HepG2 (cell line): ENCODE measurements around the gene SMIM8. TPM values are rescaled to one million over a fixed set of nuclear protein-coding genes. Genes with fewer than 3 reads are reported as not detected.

Experiments
- CENPBD1 ChIP-seq: sonication (generic); formaldehyde crosslinking; IDR thresholded peaks from 2 replicates; pipeline ENCODE4 v1.8.0; 2022; ENCODE audit warnings: missing genetic modification reagents, low read depth, mild to moderate bottlenecking, borderline replicate concordance
- MIXL1 ChIP-seq: IDR thresholded peaks from 2 replicates; pipeline ENCODE4 v1.6.1; 2016
- MLXIP ChIP-seq: sonication (generic); formaldehyde crosslinking; IDR thresholded peaks from 2 replicates; pipeline ENCODE4 v1.9.0; 2021; ENCODE audit warnings: missing genetic modification reagents, borderline replicate concordance
- MYPOP ChIP-seq: sonication (generic); formaldehyde crosslinking; IDR thresholded peaks from 2 replicates; pipeline ENCODE4 v1.8.1; 2023; ENCODE audit warnings: mild to moderate bottlenecking, moderate library complexity, missing genetic modification reagents
- NCOA1 ChIP-seq: sonication (generic); formaldehyde crosslinking; IDR thresholded peaks from 2 replicates; pipeline ENCODE4 v1.9.0; 2021; ENCODE audit warnings: missing genetic modification reagents
- NPAS2 ChIP-seq: sonication (generic); formaldehyde crosslinking; IDR thresholded peaks from 2 replicates; pipeline ENCODE4 v1.8.0; 2022; ENCODE audit warnings: mild to moderate bottlenecking, missing genetic modification reagents, borderline replicate concordance
- PHF20 ChIP-seq: sonication (generic); formaldehyde crosslinking; IDR thresholded peaks from 2 replicates; pipeline ENCODE4 v1.5.0; 2020; ENCODE audit warnings: mild to moderate bottlenecking, missing genetic modification reagents
- PITX1 ChIP-seq: sonication (generic); formaldehyde crosslinking; IDR thresholded peaks from 2 replicates; pipeline ENCODE4 v1.5.1; 2020; ENCODE audit warnings: mild to moderate bottlenecking, missing genetic modification reagents
- SRSF9 ChIP-seq: fragments of 200-400 bp; formaldehyde crosslinking; IDR thresholded peaks from 2 replicates; pipeline ENCODE4 v1.6.1; 2018; ENCODE audit warnings: borderline replicate concordance, mild to moderate bottlenecking, low read depth, low read length; ENCODE audit not compliant: insufficient read depth, poor library complexity, severe bottlenecking
- TFDP1 ChIP-seq: IDR thresholded peaks from 2 replicates; pipeline ENCODE4 v1.6.1; 2016; ENCODE audit warnings: missing compliant biosample characterization, missing genetic modification reagents, borderline replicate concordance
- ZFP37 ChIP-seq: sonication (generic); formaldehyde crosslinking; IDR thresholded peaks from 2 replicates; pipeline ENCODE4 v1.4.0; 2020; ENCODE audit warnings: missing genetic modification reagents, borderline replicate concordance
- ZNF234 ChIP-seq: sonication (generic); formaldehyde crosslinking; conservative IDR thresholded peaks from 2 replicates; pipeline ENCODE4 v1.5.1; 2020; ENCODE audit warnings: mild to moderate bottlenecking, missing genetic modification reagents
- ZNF33B ChIP-seq: sonication (generic); formaldehyde crosslinking; IDR thresholded peaks from 2 replicates; pipeline ENCODE4 v1.5.1; 2020; ENCODE audit warnings: mild to moderate bottlenecking, missing genetic modification reagents
- ZNF782 ChIP-seq: sonication (generic); formaldehyde crosslinking; IDR thresholded peaks from 2 replicates; pipeline ENCODE4 v1.4.0; 2020; ENCODE audit warnings: missing genetic modification reagents, mild to moderate bottlenecking, borderline replicate concordance
- ZSCAN30 ChIP-seq: sonication (generic); formaldehyde crosslinking; IDR thresholded peaks from 2 replicates; pipeline ENCODE4 v1.5.0; 2020; ENCODE audit warnings: mild to moderate bottlenecking, missing genetic modification reagents
- polyA plus RNA-seq, 8 experiments: library from polyadenylated mRNA; depleted of rRNA in 3 of 8; stranded (reverse) in 7 of 8; unstranded in 1 of 8; fragments of >200 nt; fragmentation: Illumina TruSeq in 4 of 8; extraction: Trizol in 4 of 8; gene quantifications; 2 replicates each; pipeline versions ENCODE4 v1.2.1 to v1.2.3, GENCODE V29; 2011 to 2016; ENCODE audit warnings: low read depth in 4 of 8, missing spikeins in 1 of 8, mixed read lengths in 1 of 8; ENCODE audit not compliant: insufficient read depth in 1 of 8
- total RNA-seq, 5 experiments: library from RNA; depleted of rRNA; stranded (reverse); fragments of >200 nt; fragmentation: Illumina TruSeq; extraction: Trizol; gene quantifications; 2 replicates each; pipeline ENCODE4 v1.2.3, GENCODE V29; 2016; ENCODE audit warnings: low read depth in 1 of 5
- TF ChIP-seq, protein P1 (sequence below): sonication (generic); formaldehyde crosslinking; IDR thresholded peaks from 2 replicates; pipeline ENCODE4 v1.5.0; 2020; ENCODE audit warnings: missing genetic modification reagents
- TF ChIP-seq, protein P2 (sequence below): sonication (generic); formaldehyde crosslinking; IDR thresholded peaks from 2 replicates; pipeline ENCODE4 v1.5.1; 2020; ENCODE audit warnings: missing genetic modification reagents, mild to moderate bottlenecking, borderline replicate concordance

The SMIM8 gene
- total and polyA plus RNA-seq, 2 of the 13 experiments (the other 11 are each of a cell fraction or from before 2014, with no cell fraction given), result 4.8 to 10.0 TPM

DNA sequence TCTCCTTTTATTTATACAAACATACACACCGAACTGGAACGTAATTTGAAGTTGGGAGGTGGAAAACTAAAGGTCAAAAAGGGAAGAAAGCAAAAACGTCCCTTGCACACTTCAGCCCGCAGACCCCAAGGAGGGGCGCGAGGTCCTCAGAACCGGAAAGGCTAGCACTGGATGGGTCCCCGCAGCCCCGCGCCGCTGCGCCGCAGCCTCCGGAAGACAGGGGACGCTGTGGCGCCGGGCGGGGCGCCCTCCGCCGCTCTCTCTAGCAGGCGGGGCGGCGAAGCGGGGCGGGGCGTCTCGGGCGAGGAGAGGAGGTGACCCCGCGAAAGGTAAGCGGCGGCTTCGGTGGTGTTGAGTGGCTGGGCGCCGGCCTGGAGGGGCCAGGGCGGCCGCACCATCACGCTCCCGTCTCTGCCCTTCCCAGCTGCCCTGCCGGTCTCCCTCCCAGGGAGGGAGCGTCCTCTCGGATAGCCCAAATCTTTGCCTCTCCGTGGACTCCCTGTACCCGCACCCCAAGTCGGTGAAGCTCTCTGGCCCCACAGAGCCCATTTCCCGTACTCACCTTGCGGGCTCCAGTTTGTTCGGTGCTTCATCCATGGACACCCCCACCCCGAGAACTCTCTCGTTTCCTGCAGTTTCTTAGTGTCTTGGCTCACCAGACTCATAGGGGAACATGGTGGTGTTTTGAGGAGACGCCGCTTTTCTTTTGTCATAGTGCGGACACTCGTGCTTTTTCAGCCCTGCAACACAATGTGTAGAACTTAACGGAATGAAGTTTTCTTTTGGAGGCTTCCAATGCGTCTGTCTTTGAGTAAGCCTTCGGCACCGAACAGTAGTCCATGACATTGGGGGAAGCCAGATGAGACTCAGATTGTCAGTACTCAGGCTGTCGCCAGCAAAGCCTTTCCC lies at the start of gene SMIM8 (continued):
- TF ChIP-seq ZNF33B (CRISPR knock-in tag), result peak; percentile 82; the same call in 1 of the 2 replicates
- no peak; the same call in 1 of the 2 replicates for TF ChIP-seq CENPBD1 (CRISPR knock-in tag)
- TF ChIP-seq, protein P1, sequence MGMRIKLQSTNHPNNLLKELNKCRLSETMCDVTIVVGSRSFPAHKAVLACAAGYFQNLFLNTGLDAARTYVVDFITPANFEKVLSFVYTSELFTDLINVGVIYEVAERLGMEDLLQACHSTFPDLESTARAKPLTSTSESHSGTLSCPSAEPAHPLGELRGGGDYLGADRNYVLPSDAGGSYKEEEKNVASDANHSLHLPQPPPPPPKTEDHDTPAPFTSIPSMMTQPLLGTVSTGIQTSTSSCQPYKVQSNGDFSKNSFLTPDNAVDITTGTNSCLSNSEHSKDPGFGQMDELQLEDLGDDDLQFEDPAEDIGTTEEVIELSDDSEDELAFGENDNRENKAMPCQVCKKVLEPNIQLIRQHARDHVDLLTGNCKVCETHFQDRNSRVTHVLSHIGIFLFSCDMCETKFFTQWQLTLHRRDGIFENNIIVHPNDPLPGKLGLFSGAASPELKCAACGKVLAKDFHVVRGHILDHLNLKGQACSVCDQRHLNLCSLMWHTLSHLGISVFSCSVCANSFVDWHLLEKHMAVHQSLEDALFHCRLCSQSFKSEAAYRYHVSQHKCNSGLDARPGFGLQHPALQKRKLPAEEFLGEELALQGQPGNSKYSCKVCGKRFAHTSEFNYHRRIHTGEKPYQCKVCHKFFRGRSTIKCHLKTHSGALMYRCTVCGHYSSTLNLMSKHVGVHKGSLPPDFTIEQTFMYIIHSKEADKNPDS (CRISPR knock-in tag), result 0 out of 2 replicates have a peak, but pooled peaks have one; percentile 75
- TF ChIP-seq NCOA1, result peak; percentile 90; the same call in 1 of the 2 replicates
- TF ChIP-seq PITX1 (CRISPR knock-in tag), result peak; percentile 50
- no peak for TF ChIP-seq NPAS2 (CRISPR knock-in tag)
- TF ChIP-seq ZFP37 (CRISPR knock-in tag), result peak; percentile 92; the same call in 1 of the 2 replicates
- TF ChIP-seq MIXL1 (CRISPR knock-in tag), result peak; percentile 46; the same call in 1 of the 2 replicates
- TF ChIP-seq TFDP1 (CRISPR knock-in tag), result peak; percentile 63; the same call in 1 of the 2 replicates
- TF ChIP-seq, protein P2, sequence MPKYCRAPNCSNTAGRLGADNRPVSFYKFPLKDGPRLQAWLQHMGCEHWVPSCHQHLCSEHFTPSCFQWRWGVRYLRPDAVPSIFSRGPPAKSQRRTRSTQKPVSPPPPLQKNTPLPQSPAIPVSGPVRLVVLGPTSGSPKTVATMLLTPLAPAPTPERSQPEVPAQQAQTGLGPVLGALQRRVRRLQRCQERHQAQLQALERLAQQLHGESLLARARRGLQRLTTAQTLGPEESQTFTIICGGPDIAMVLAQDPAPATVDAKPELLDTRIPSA (CRISPR knock-in tag), result no peak; the same call in 1 of the 2 replicates
- peak; percentile 77 for TF ChIP-seq PHF20 (CRISPR knock-in tag)
- no peak for TF ChIP-seq ZNF234 (CRISPR knock-in tag)
- TF ChIP-seq MYPOP (CRISPR knock-in tag), result peak; percentile 65; the same call in 1 of the 2 replicates
- TF ChIP-seq ZNF782, result no peak
- TF ChIP-seq SRSF9, result no peak
- TF ChIP-seq ZSCAN30, result peak; percentile 93; the same call in 1 of the 2 replicates
- no peak for TF ChIP-seq MLXIP
